Mesenchymal stem cell (in vitro differentiated cells and primary cell): ENCODE results near the gene SBNO1.
"Not testable (repeated sequence)": the region's sequence is repeated elsewhere in the genome, so short reads cannot be mapped to it uniquely, and the experiment has no call there.

ENCODE experiments used
- DNase-seq: peaks from one replicate; pipeline ENCODE4 v3.0.0-alpha.2; 2013
- H2AFZ ChIP-seq: one replicate; pipeline ENCODE4 v1.6.1; 2013; ENCODE audit warnings: low read depth, mild to moderate bottlenecking, control low read depth, inconsistent platforms, low read length, moderate library complexity
- H2AK5ac ChIP-seq: 2 replicates; pipeline ENCODE4 v1.6.1; 2013; ENCODE audit warnings: low read length, moderate library complexity, mild to moderate bottlenecking, inconsistent platforms; ENCODE audit not compliant: severe bottlenecking
- H2BK120ac ChIP-seq: one replicate; pipeline ENCODE4 v1.6.1; 2013; ENCODE audit warnings: low read depth, mild to moderate bottlenecking, inconsistent platforms, low read length, moderate library complexity
- H2BK12ac ChIP-seq, 2 experiments: one replicate each; pipeline ENCODE4 v1.6.1; 2013; ENCODE audit warnings: inconsistent platforms in 2 of 2, low read length in 2 of 2, mild to moderate bottlenecking in 2 of 2, moderate library complexity in 2 of 2, control low read depth in 1 of 2
- H2BK15ac ChIP-seq: one replicate; pipeline ENCODE4 v1.6.1; 2013; ENCODE audit warnings: mild to moderate bottlenecking, low read depth, inconsistent platforms; ENCODE audit not compliant: poor library complexity, severe bottlenecking
- H2BK5ac ChIP-seq: 2 replicates; pipeline ENCODE4 v1.6.1; 2013; ENCODE audit warnings: low read depth, mild to moderate bottlenecking, low read length, control low read depth, inconsistent platforms; ENCODE audit not compliant: poor library complexity, severe bottlenecking
- H3K14ac ChIP-seq, 2 experiments: one replicate each; pipeline ENCODE4 v1.6.1; 2013; ENCODE audit warnings: inconsistent platforms in 2 of 2, low read length in 2 of 2, control low read depth in 1 of 2, mild to moderate bottlenecking in 1 of 2, moderate library complexity in 1 of 2
- H3K18ac ChIP-seq, 2 experiments: one replicate each; pipeline ENCODE4 v1.6.1; 2013; ENCODE audit warnings: inconsistent platforms in 2 of 2, low read length in 2 of 2, control low read depth in 1 of 2, low read depth in 1 of 2, mild to moderate bottlenecking in 1 of 2
- H3K23ac ChIP-seq, 2 experiments: one replicate each; pipeline ENCODE4 v1.6.1; 2013; ENCODE audit warnings: inconsistent platforms in 2 of 2, low read length in 2 of 2, mild to moderate bottlenecking in 2 of 2, moderate library complexity in 2 of 2, control low read depth in 1 of 2
- H3K27ac ChIP-seq: 2 replicates; pipeline ENCODE4 v1.5.1; 2013; ENCODE audit warnings: mild to moderate bottlenecking, moderate library complexity, low read length, control low read depth, inconsistent platforms; ENCODE audit not compliant: poor library complexity, severe bottlenecking
- H3K27me3 ChIP-seq, 2 experiments: 2 replicates each; pipeline versions ENCODE4 v1.6.1 to v1.7.0; 2013; ENCODE audit warnings: low read length in 2 of 2, mild to moderate bottlenecking in 2 of 2, moderate library complexity in 2 of 2, control low read depth in 1 of 2, inconsistent platforms in 1 of 2; ENCODE audit not compliant: control insufficient read depth in 1 of 2, insufficient read depth in 1 of 2
- H3K36me3 ChIP-seq, 2 experiments: 2 replicates each; pipeline versions ENCODE4 v1.6.1 to v1.7.0; 2013; ENCODE audit warnings: low read length in 2 of 2, control low read depth in 1 of 2, inconsistent platforms in 1 of 2, low read depth in 1 of 2, mild to moderate bottlenecking in 1 of 2; ENCODE audit not compliant: insufficient read depth in 2 of 2, control insufficient read depth in 1 of 2
- H3K4ac ChIP-seq, 2 experiments: one replicate each; pipeline ENCODE4 v1.6.1; 2013; ENCODE audit warnings: inconsistent platforms in 2 of 2, low read length in 2 of 2, mild to moderate bottlenecking in 2 of 2, moderate library complexity in 2 of 2, control low read depth in 1 of 2, low read depth in 1 of 2
- H3K4me1 ChIP-seq: 2 replicates; pipeline ENCODE4 v1.6.1; 2013; ENCODE audit warnings: low read depth, low read length, control low read depth; ENCODE audit not compliant: control insufficient read depth, insufficient read depth
- H3K4me2 ChIP-seq: 2 replicates; pipeline ENCODE4 v1.6.1; 2013; ENCODE audit warnings: low read length, mild to moderate bottlenecking, inconsistent platforms; ENCODE audit not compliant: poor library complexity, severe bottlenecking
- H3K4me3 ChIP-seq, 2 experiments: 2 replicates each; pipeline versions ENCODE4 v1.5.1 to v1.7.0; 2013; ENCODE audit warnings: low read length in 2 of 2, mild to moderate bottlenecking in 2 of 2, control low read depth in 1 of 2, low read depth in 1 of 2; ENCODE audit not compliant: insufficient read depth in 1 of 2
- H3K79me1 ChIP-seq: replicated peaks from 2 replicates; pipeline ENCODE4 v1.6.1; 2013; ENCODE audit warnings: mild to moderate bottlenecking, control low read depth, low read length, inconsistent platforms; ENCODE audit not compliant: poor library complexity, severe bottlenecking
- H3K9ac ChIP-seq: 2 replicates; pipeline ENCODE4 v1.7.0; 2013; ENCODE audit warnings: mild to moderate bottlenecking, low read length, moderate library complexity
- H3K9me3 ChIP-seq: 2 replicates; pipeline ENCODE4 v1.7.0; 2013; ENCODE audit warnings: mild to moderate bottlenecking, low read length; ENCODE audit not compliant: control insufficient read depth
- H4K8ac ChIP-seq: one replicate; pipeline ENCODE4 v1.6.1; 2013; ENCODE audit warnings: inconsistent platforms, mild to moderate bottlenecking, low read length, moderate library complexity
- H4K91ac ChIP-seq: one replicate; pipeline ENCODE4 v1.6.1; 2013; ENCODE audit warnings: mild to moderate bottlenecking, low read length, inconsistent platforms
- WGBS: methylation state at CpG from one replicate; pipeline ENCODE4 v1.1.7; 2013; ENCODE audit warnings: mixed read lengths; 5-methylcytosine and 5-hydroxymethylcytosine counted together

SBNO1 gene

GRCh38 chr12:123372415-123372814 lies 7.8 kb upstream of the SBNO1 start:
- not testable (repeated sequence) for H3K9me3 ChIP-seq, H2AFZ ChIP-seq, DNase-seq, H3K9ac ChIP-seq, H3K4me3 ChIP-seq, H3K18ac ChIP-seq, H3K27ac ChIP-seq, H3K36me3 ChIP-seq, H3K79me1 ChIP-seq, H2BK120ac ChIP-seq, H4K8ac ChIP-seq, H4K91ac ChIP-seq, H2BK12ac ChIP-seq, H2AK5ac ChIP-seq, H3K4me1 ChIP-seq, H3K4me2 ChIP-seq, H2BK15ac ChIP-seq, H3K14ac ChIP-seq, H3K23ac ChIP-seq, H3K27me3 ChIP-seq, H3K4ac ChIP-seq, H2BK5ac ChIP-seq
- 33% methylated on average over 1 of the region's 5 CpGs for WGBS

GRCh38 chr12:123371667-123372368 lies 7.2 kb upstream of the SBNO1 start:
- not testable (repeated sequence) for H3K4me2 ChIP-seq, H3K9me3 ChIP-seq, H2AFZ ChIP-seq, H2AK5ac ChIP-seq, H3K4me3 ChIP-seq, H3K23ac ChIP-seq, H3K79me1 ChIP-seq, H2BK5ac ChIP-seq, H3K36me3 ChIP-seq, H2BK12ac ChIP-seq, H2BK15ac ChIP-seq, H3K4me1 ChIP-seq, H3K27me3 ChIP-seq, H3K4ac ChIP-seq, DNase-seq, H3K27ac ChIP-seq, H4K91ac ChIP-seq, H3K9ac ChIP-seq, H4K8ac ChIP-seq, H3K18ac ChIP-seq, H3K14ac ChIP-seq, H2BK120ac ChIP-seq
- WGBS, result 96% methylated on average over 42 of the region's 48 CpGs

GRCh38 chr12:123369229-123369628 lies 4.6 kb upstream of the SBNO1 start:
- Histone ChIP-seq H3K4me3 (no peak overlapping the region), H2BK15ac (no peak overlapping the region)

GRCh38 chr12:123368431-123368830 lies 3.8 kb upstream of the SBNO1 start:
- H2AFZ ChIP-seq, H2BK12ac ChIP-seq, H3K4me2 ChIP-seq, H3K9me3 ChIP-seq, H3K18ac ChIP-seq, H3K4me3 ChIP-seq, H2BK120ac ChIP-seq, H3K23ac ChIP-seq, H4K91ac ChIP-seq, H4K8ac ChIP-seq, H2BK15ac ChIP-seq, DNase-seq, H3K27ac ChIP-seq, H3K79me1 ChIP-seq, H3K27me3 ChIP-seq, H3K9ac ChIP-seq, H2AK5ac ChIP-seq, H2BK5ac ChIP-seq, H3K14ac ChIP-seq, H3K4ac ChIP-seq, H3K36me3 ChIP-seq: not testable (repeated sequence)
- peaks cover 10% of the 10 kb centered on the region for H3K4me1 ChIP-seq
- 100% methylated on average over 6 of the region's 7 CpGs for WGBS

More at GRCh38 chr12:123369229-123369628, 4.6 kb upstream of the SBNO1 start:
- Histone ChIP-seq H3K23ac (no peak overlapping the region), H3K36me3 (no peaks in the 10 kb centered on the region), H3K27me3 (no peaks in the 10 kb centered on the region), H2AK5ac (no peak overlapping the region), H3K9ac (no peak overlapping the region), H4K8ac (no peak overlapping the region), H3K27ac (no peak overlapping the region), H2BK12ac (no peak overlapping the region), H3K4me1 (peaks cover 8% of the 10 kb centered on the region), H3K4me2 (peak overlapping the region; percentile 3), H3K9me3 (no peaks in the 10 kb centered on the region), H3K4ac (no peak overlapping the region), H2BK120ac (no peak overlapping the region), H3K14ac (no peak overlapping the region), H2AFZ (no peak overlapping the region), H2BK5ac (no peak overlapping the region), H3K18ac (no peak overlapping the region), H3K79me1 (no peaks in the 10 kb centered on the region), H4K91ac (no peak overlapping the region)
- 92% methylated on average over 5 of the region's 5 CpGs for WGBS
- no peak for DNase-seq
